Measurements from ENCODE around the gene IFT122. TPM values are rescaled to one million over a fixed set of nuclear protein-coding genes. Genes with fewer than 3 reads are reported as not detected.
A peak's percentile ranks its signal among the peaks of the same experiment; 100 is the strongest.

IFT122 gene
- total and polyA plus RNA-seq, 9 donors: 21.6 to 41.2 (median 28.7) TPM

- no peak overlapping the region for H3K27ac ChIP-seq (ENCODE audit: low read length)
- DNase-seq: no peak
- H3K36me3 ChIP-seq (ENCODE audit: control insufficient read depth, insufficient read depth, low read length): peaks cover 64% of the 10 kb centered on the region
- H3K27me3 ChIP-seq (ENCODE audit: control insufficient read depth, insufficient read depth, low read length): no peaks in the 10 kb centered on the region
- H3K4me3 ChIP-seq (ENCODE audit: low read length): no peak overlapping the region
- H3K9me3 ChIP-seq (replicated peaks; ENCODE audit: control insufficient read depth, low read depth, low read length): no peaks in the 10 kb centered on the region
- 77% methylated on average over 13 of the region's 20 CpGs for WGBS (ENCODE audit: insufficient coverage)
- peaks cover 86% of the 10 kb centered on the region for H3K4me1 ChIP-seq (ENCODE audit: control insufficient read depth, insufficient read depth, low read length)
Measured at GRCh38 chr3:129559565-129560079, 119.6 kb downstream of the IFT122 start.

GRCh38 chr3:129560269-129560787 lies 120.3 kb downstream of the IFT122 start:
- H3K36me3 ChIP-seq (ENCODE audit: control insufficient read depth, insufficient read depth, low read length): peaks cover 71% of the 10 kb centered on the region
- no peaks in the 10 kb centered on the region for H3K27me3 ChIP-seq (ENCODE audit: control insufficient read depth, insufficient read depth, low read length)
- peak; percentile 69 for DNase-seq
- H3K4me1 ChIP-seq (ENCODE audit: control insufficient read depth, insufficient read depth, low read length): peaks cover 86% of the 10 kb centered on the region
- no peaks in the 10 kb centered on the region for H3K9me3 ChIP-seq (replicated peaks; ENCODE audit: control insufficient read depth, low read depth, low read length)
- H3K4me3 ChIP-seq (ENCODE audit: low read length): no peak overlapping the region
- H3K27ac ChIP-seq (ENCODE audit: low read length): peak overlapping the region; percentile 71
- 65% methylated on average over 16 of the region's 16 CpGs for WGBS (ENCODE audit: insufficient coverage)

- no peak overlapping the region for H3K4me3 ChIP-seq (ENCODE audit: low read length)
- H3K27me3 ChIP-seq (ENCODE audit: control insufficient read depth, insufficient read depth, low read length): no peaks in the 10 kb centered on the region
- peak overlapping the region; percentile 71 for H3K27ac ChIP-seq (ENCODE audit: low read length)
- H3K4me1 ChIP-seq (ENCODE audit: control insufficient read depth, insufficient read depth, low read length): peaks cover 83% of the 10 kb centered on the region
- H3K36me3 ChIP-seq (ENCODE audit: control insufficient read depth, insufficient read depth, low read length): peaks cover 72% of the 10 kb centered on the region
- 16% methylated on average over 17 of the region's 18 CpGs for WGBS (ENCODE audit: insufficient coverage)
- H3K9me3 ChIP-seq (replicated peaks; ENCODE audit: control insufficient read depth, low read depth, low read length): no peaks in the 10 kb centered on the region
- DNase-seq: peak; percentile 91
Measured at GRCh38 chr3:129560911-129561594, 121.0 kb downstream of the IFT122 start.

- Histone ChIP-seq H3K4me1 (ENCODE audit: control insufficient read depth, insufficient read depth, low read length) (peaks cover 83% of the 10 kb centered on the region), H3K4me3 (ENCODE audit: low read length) (no peak overlapping the region), H3K9me3 (replicated peaks; ENCODE audit: control insufficient read depth, low read depth, low read length) (no peaks in the 10 kb centered on the region), H3K36me3 (ENCODE audit: control insufficient read depth, insufficient read depth, low read length) (peaks cover 73% of the 10 kb centered on the region), H3K27me3 (ENCODE audit: control insufficient read depth, insufficient read depth, low read length) (no peaks in the 10 kb centered on the region), H3K27ac (ENCODE audit: low read length) (peak overlapping the region; percentile 71)
- WGBS (ENCODE audit: insufficient coverage): 84% methylated on average over 9 of the region's 18 CpGs
- DNase-seq: no peak
Measured at GRCh38 chr3:129561619-129562248, 121.7 kb downstream of the IFT122 start.

- H3K4me1 ChIP-seq (ENCODE audit: control insufficient read depth, insufficient read depth, low read length): peaks cover 83% of the 10 kb centered on the region
- H3K9me3 ChIP-seq (replicated peaks; ENCODE audit: control insufficient read depth, low read depth, low read length): no peaks in the 10 kb centered on the region
- H3K36me3 ChIP-seq (ENCODE audit: control insufficient read depth, insufficient read depth, low read length): peaks cover 75% of the 10 kb centered on the region
- DNase-seq: no peak
- H3K27ac ChIP-seq (ENCODE audit: low read length): no peak overlapping the region
- no peak overlapping the region for H3K4me3 ChIP-seq (ENCODE audit: low read length)
- WGBS (ENCODE audit: insufficient coverage): 78% methylated on average over 19 of the region's 19 CpGs
- no peaks in the 10 kb centered on the region for H3K27me3 ChIP-seq (ENCODE audit: control insufficient read depth, insufficient read depth, low read length)
Measured at GRCh38 chr3:129562803-129563202, 122.8 kb downstream of the IFT122 start.

- peaks cover 70% of the 10 kb centered on the region for H3K36me3 ChIP-seq (ENCODE audit: control insufficient read depth, insufficient read depth, low read length)
- H3K4me3 ChIP-seq (ENCODE audit: low read length): no peak overlapping the region
- H3K27me3 ChIP-seq (ENCODE audit: control insufficient read depth, insufficient read depth, low read length): no peaks in the 10 kb centered on the region
- H3K9me3 ChIP-seq (replicated peaks; ENCODE audit: control insufficient read depth, low read depth, low read length): no peaks in the 10 kb centered on the region
- DNase-seq: no peak
- H3K4me1 ChIP-seq (ENCODE audit: control insufficient read depth, insufficient read depth, low read length): peaks cover 79% of the 10 kb centered on the region
- 75% methylated on average over 11 of the region's 12 CpGs for WGBS (ENCODE audit: insufficient coverage)
- H3K27ac ChIP-seq (ENCODE audit: low read length): no peak overlapping the region
Measured at GRCh38 chr3:129563332-129563731, 123.3 kb downstream of the IFT122 start.

- 49% methylated on average over 6 of the region's 8 CpGs for WGBS (ENCODE audit: insufficient coverage)
- Histone ChIP-seq H3K36me3 (ENCODE audit: control insufficient read depth, insufficient read depth, low read length) (peaks cover 65% of the 10 kb centered on the region), H3K9me3 (replicated peaks; ENCODE audit: control insufficient read depth, low read depth, low read length) (no peaks in the 10 kb centered on the region), H3K27ac (ENCODE audit: low read length) (no peak overlapping the region), H3K4me3 (ENCODE audit: low read length) (no peak overlapping the region), H3K27me3 (ENCODE audit: control insufficient read depth, insufficient read depth, low read length) (no peaks in the 10 kb centered on the region), H3K4me1 (ENCODE audit: control insufficient read depth, insufficient read depth, low read length) (peaks cover 72% of the 10 kb centered on the region)
- DNase-seq: no peak
Measured at GRCh38 chr3:129563850-129564535, 124.0 kb downstream of the IFT122 start.

GRCh38 chr3:129564981-129565644 lies 125.1 kb downstream of the IFT122 start:
- 83% methylated on average over 18 of the region's 21 CpGs for WGBS (ENCODE audit: insufficient coverage)
- DNase-seq: no peak
- no peak overlapping the region for H3K27ac ChIP-seq (ENCODE audit: low read length)
- H3K36me3 ChIP-seq (ENCODE audit: control insufficient read depth, insufficient read depth, low read length): peaks cover 61% of the 10 kb centered on the region
- no peaks in the 10 kb centered on the region for H3K27me3 ChIP-seq (ENCODE audit: control insufficient read depth, insufficient read depth, low read length)
- H3K9me3 ChIP-seq (replicated peaks; ENCODE audit: control insufficient read depth, low read depth, low read length): no peaks in the 10 kb centered on the region
- peaks cover 61% of the 10 kb centered on the region for H3K4me1 ChIP-seq (ENCODE audit: control insufficient read depth, insufficient read depth, low read length)
- no peak overlapping the region for H3K4me3 ChIP-seq (ENCODE audit: low read length)

- Histone ChIP-seq H3K9me3 (replicated peaks; ENCODE audit: control insufficient read depth, low read depth, low read length) (no peaks in the 10 kb centered on the region), H3K36me3 (ENCODE audit: control insufficient read depth, insufficient read depth, low read length) (peaks cover 67% of the 10 kb centered on the region), H3K4me1 (ENCODE audit: control insufficient read depth, insufficient read depth, low read length) (peaks cover 53% of the 10 kb centered on the region), H3K27ac (ENCODE audit: low read length) (no peak overlapping the region), H3K4me3 (ENCODE audit: low read length) (no peak overlapping the region), H3K27me3 (ENCODE audit: control insufficient read depth, insufficient read depth, low read length) (no peaks in the 10 kb centered on the region)
- 86% methylated on average over 2 of the region's 7 CpGs for WGBS (ENCODE audit: insufficient coverage)
- DNase-seq: no peak
Measured at GRCh38 chr3:129565902-129566301, 125.9 kb downstream of the IFT122 start.
